KMS-11 (cell line): ENCODE measurements around the gene IVL.

ENCODE experiments used
- H2AFZ ChIP-seq: fragments of 200-600 bp; sonication (generic); 2 replicates; pipeline ENCODE4 v1.6.1; 2016; ENCODE audit warnings: antibody characterized with exemption, mixed run types, low read depth
- H3K27ac ChIP-seq: fragments of 200-600 bp; sonication (generic); 2 replicates; pipeline ENCODE4 v1.6.1; 2016; ENCODE audit warnings: mild to moderate bottlenecking, mixed run types
- H3K27me3 ChIP-seq: fragments of 200-600 bp; sonication (generic); 2 replicates; pipeline ENCODE4 v1.6.1; 2017; ENCODE audit warnings: mild to moderate bottlenecking, low read depth, mixed run types, moderate library complexity; ENCODE audit not compliant: insufficient read depth
- H3K36me3 ChIP-seq: fragments of 200-600 bp; sonication (generic); 2 replicates; pipeline ENCODE4 v1.6.1; 2017; ENCODE audit warnings: mild to moderate bottlenecking, mixed run types; ENCODE audit not compliant: insufficient read depth
- H3K4me1 ChIP-seq: fragments of 200-600 bp; sonication (generic); 2 replicates; pipeline ENCODE4 v1.6.1; 2016; ENCODE audit warnings: mild to moderate bottlenecking, low read depth, mixed run types; ENCODE audit not compliant: poor library complexity, severe bottlenecking
- H3K4me2 ChIP-seq: fragments of 200-600 bp; sonication (generic); 2 replicates; pipeline ENCODE4 v1.7.0; 2016; ENCODE audit warnings: mild to moderate bottlenecking, mixed run types
- H3K4me3 ChIP-seq: fragments of 200-600 bp; sonication (generic); IDR thresholded peaks from 2 replicates; pipeline ENCODE4 v1.6.1; 2017; ENCODE audit warnings: low read depth, low read length, mixed read lengths; ENCODE audit not compliant: insufficient read depth
- H3K79me2 ChIP-seq: fragments of 200-600 bp; sonication (generic); 2 replicates; pipeline ENCODE4 v1.6.1; 2016; ENCODE audit warnings: low read depth, mixed run types; ENCODE audit not compliant: insufficient read depth
- H3K9ac ChIP-seq: fragments of 200-600 bp; sonication (generic); 2 replicates; pipeline ENCODE4 v1.6.1; 2016; ENCODE audit warnings: mild to moderate bottlenecking, mixed run types
- H4K20me1 ChIP-seq: fragments of 200-600 bp; sonication (generic); 2 replicates; pipeline ENCODE4 v1.6.1; 2016; ENCODE audit warnings: mild to moderate bottlenecking, mixed run types; ENCODE audit not compliant: insufficient read depth
- TF ChIP-seq, protein P1 (sequence below): fragments of 200-600 bp; sonication (generic); conservative IDR thresholded peaks from 2 replicates; pipeline ENCODE4 v1.6.1; 2017; ENCODE audit warnings: low read depth, mild to moderate bottlenecking, antibody characterized with exemption, low read length, moderate library complexity, mixed read lengths

The IVL gene

DNA sequence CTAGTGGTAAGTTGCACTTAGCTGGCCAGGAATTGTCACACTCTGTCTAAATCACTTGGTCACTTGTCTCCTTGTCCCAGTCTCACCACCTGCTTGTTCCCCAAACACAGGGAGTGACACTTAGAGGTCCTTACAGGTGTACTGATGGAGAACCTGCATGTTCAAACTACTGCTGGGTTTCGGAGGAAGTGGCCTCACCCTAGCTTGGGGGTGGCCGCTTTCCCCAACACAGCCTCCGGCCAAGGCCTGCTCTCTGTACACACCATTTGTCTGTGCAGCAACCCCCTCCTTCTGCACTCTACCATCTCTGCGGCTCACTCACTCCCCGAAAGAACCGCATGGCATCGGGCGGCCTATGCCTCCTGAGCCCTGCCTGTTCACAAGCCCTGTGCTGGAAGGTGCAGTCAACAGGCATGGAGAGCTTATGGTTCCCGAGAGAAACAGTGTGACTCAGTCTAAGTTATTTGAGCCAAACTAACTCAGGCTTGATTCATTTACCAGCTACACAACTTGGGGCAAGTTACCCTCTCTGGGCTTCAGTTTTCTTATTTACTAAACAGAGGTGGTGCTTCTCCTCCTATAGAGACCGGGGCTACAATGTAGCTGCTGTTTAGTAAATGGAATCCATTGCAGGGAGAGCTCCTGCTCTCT lies 51.6 kb downstream of the IVL start:
- Histone ChIP-seq H3K27me3 (no peaks in the 10 kb centered on the region), H2AFZ (no peak overlapping the region), H3K27ac (no peak overlapping the region), H3K36me3 (no peaks in the 10 kb centered on the region), H3K79me2 (no peaks in the 10 kb centered on the region), H4K20me1 (no peaks in the 10 kb centered on the region), H3K4me3 (no peak overlapping the region), H3K4me2 (no peak overlapping the region), H3K9ac (no peak overlapping the region), H3K4me1 (no peaks in the 10 kb centered on the region)
- TF ChIP-seq, protein P1, sequence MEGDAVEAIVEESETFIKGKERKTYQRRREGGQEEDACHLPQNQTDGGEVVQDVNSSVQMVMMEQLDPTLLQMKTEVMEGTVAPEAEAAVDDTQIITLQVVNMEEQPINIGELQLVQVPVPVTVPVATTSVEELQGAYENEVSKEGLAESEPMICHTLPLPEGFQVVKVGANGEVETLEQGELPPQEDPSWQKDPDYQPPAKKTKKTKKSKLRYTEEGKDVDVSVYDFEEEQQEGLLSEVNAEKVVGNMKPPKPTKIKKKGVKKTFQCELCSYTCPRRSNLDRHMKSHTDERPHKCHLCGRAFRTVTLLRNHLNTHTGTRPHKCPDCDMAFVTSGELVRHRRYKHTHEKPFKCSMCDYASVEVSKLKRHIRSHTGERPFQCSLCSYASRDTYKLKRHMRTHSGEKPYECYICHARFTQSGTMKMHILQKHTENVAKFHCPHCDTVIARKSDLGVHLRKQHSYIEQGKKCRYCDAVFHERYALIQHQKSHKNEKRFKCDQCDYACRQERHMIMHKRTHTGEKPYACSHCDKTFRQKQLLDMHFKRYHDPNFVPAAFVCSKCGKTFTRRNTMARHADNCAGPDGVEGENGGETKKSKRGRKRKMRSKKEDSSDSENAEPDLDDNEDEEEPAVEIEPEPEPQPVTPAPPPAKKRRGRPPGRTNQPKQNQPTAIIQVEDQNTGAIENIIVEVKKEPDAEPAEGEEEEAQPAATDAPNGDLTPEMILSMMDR: no peak

DNA sequence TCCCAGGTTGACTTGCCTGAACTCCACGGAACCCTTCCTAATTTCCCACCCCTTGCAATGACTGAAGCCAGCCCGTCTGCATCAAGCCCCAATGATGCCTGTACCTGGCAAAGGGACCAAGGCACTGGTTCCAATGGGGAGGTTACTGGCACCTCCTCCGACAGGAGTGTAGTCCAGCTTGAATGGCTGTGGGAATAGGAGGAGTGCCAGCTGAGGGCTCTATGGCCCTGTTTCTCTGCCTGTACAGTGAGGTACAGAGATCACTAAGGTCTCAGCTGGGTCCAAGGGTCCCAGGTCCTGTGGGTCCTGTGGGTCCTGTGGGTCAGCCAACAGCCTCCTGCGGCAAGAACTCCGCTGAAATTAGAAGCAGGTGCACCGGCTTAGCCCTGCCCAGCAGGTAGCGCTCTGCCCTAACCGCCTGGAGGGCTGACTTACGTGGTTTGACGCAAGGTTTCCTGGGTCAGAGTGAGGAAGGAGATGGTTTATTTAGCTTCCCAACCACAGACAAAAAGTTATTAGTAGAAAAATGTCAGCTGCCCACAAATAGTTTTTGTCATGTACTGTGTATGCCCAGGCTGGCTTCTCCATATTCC lies 52.2 kb downstream of the IVL start:
- H3K4me2 ChIP-seq: no peak overlapping the region
- H4K20me1 ChIP-seq: no peaks in the 10 kb centered on the region
- H2AFZ ChIP-seq: no peak overlapping the region
- H3K79me2 ChIP-seq: no peaks in the 10 kb centered on the region
- no peak overlapping the region for H3K27ac ChIP-seq
- TF ChIP-seq, protein P1: no peak
- H3K27me3 ChIP-seq: no peaks in the 10 kb centered on the region
- no peaks in the 10 kb centered on the region for H3K4me1 ChIP-seq
- H3K9ac ChIP-seq: no peak overlapping the region
- no peak overlapping the region for H3K4me3 ChIP-seq
- H3K36me3 ChIP-seq: no peaks in the 10 kb centered on the region
